ENCODE results near the gene RASSF5.

RASSF5 gene

GRCh38 chr1:206547104-206547503 lies 39.8 kb downstream of the RASSF5 start:
- DNase-seq (ENCODE audit: low read depth in 3 of 3) = no peak

GRCh38 chr1:206550446-206550845 lies 43.1 kb downstream of the RASSF5 start:
- DNase-seq (ENCODE audit: low read depth in 3 of 3) = no peak

- no peak for DNase-seq (ENCODE audit: low read depth in 3 of 3)
Observed at GRCh38 chr1:206551296-206551985, 44.1 kb downstream of the RASSF5 start.

GRCh38 chr1:206551986-206552326 lies 44.6 kb downstream of the RASSF5 start:
- DNase-seq (ENCODE audit: low read depth in 3 of 3) = peak in 2 of 3 donors; percentile 43 to 81

GRCh38 chr1:206554211-206554610 lies 46.9 kb downstream of the RASSF5 start:
- DNase-seq (ENCODE audit: low read depth in 3 of 3) = no peak

- no peak for DNase-seq (ENCODE audit: low read depth in 3 of 3)
Observed at GRCh38 chr1:206554701-206555472, 47.6 kb downstream of the RASSF5 start.

- DNase-seq (ENCODE audit: low read depth in 3 of 3) = no peak
Observed at GRCh38 chr1:206555473-206555935, 48.2 kb downstream of the RASSF5 start.

- DNase-seq (ENCODE audit: low read depth in 3 of 3) = no peak
Observed at GRCh38 chr1:206556047-206556749, 48.9 kb downstream of the RASSF5 start.

GRCh38 chr1:206556750-206557635 lies 49.7 kb downstream of the RASSF5 start:
- DNase-seq (ENCODE audit: low read depth in 3 of 3) = peak; percentile 73 to 91 (median 82)

GRCh38 chr1:206557636-206558473 lies 50.5 kb downstream of the RASSF5 start:
- DNase-seq (ENCODE audit: low read depth in 3 of 3) = no peak

- DNase-seq (ENCODE audit: low read depth in 3 of 3) = no peak
Observed at GRCh38 chr1:206558794-206559671, 51.7 kb downstream of the RASSF5 start.

- no peak for DNase-seq (ENCODE audit: low read depth in 3 of 3)
Observed at GRCh38 chr1:206559672-206559995, 52.3 kb downstream of the RASSF5 start.

- no peak for DNase-seq (ENCODE audit: low read depth in 3 of 3)
Observed at GRCh38 chr1:206560007-206560716, 52.8 kb downstream of the RASSF5 start.

GRCh38 chr1:206563367-206564207 lies 56.3 kb downstream of the RASSF5 start:
- DNase-seq (ENCODE audit: low read depth in 3 of 3) = no peak

- DNase-seq (ENCODE audit: low read depth in 3 of 3) = no peak
Observed at GRCh38 chr1:206565995-206566394, 58.7 kb downstream of the RASSF5 start.

- no peak for DNase-seq (ENCODE audit: low read depth in 3 of 3)
Observed at GRCh38 chr1:206566999-206567398, 59.7 kb downstream of the RASSF5 start.

GRCh38 chr1:206568256-206568655 lies 60.9 kb downstream of the RASSF5 start:
- DNase-seq (ENCODE audit: low read depth in 3 of 3) = no peak

- no peak for DNase-seq (ENCODE audit: low read depth in 3 of 3)
Observed at GRCh38 chr1:206568779-206569352, 61.5 kb downstream of the RASSF5 start.
